AG09309 (cell line): ENCODE data around the gene ELANE.

Source experiments
- DNase-seq: peaks from one replicate; pipeline ENCODE4 v3.0.0-alpha.2; 2010; ENCODE audit warnings: low read depth
- H3K4me3 ChIP-seq: 2 replicates; pipeline ENCODE4 v1.5.1; 2011; ENCODE audit warnings: mild to moderate bottlenecking, low read depth, low read length, moderate library complexity; ENCODE audit not compliant: control insufficient read depth
- TF ChIP-seq, protein P1 (sequence below): IDR thresholded peaks from 2 replicates; pipeline ENCODE4 v1.5.1; 2011; ENCODE audit warnings: mild to moderate bottlenecking, low read depth, low read length, inconsistent platforms; ENCODE audit not compliant: insufficient read depth, control insufficient read depth; ENCODE audit errors: missing control alignments

The ELANE gene

DNA sequence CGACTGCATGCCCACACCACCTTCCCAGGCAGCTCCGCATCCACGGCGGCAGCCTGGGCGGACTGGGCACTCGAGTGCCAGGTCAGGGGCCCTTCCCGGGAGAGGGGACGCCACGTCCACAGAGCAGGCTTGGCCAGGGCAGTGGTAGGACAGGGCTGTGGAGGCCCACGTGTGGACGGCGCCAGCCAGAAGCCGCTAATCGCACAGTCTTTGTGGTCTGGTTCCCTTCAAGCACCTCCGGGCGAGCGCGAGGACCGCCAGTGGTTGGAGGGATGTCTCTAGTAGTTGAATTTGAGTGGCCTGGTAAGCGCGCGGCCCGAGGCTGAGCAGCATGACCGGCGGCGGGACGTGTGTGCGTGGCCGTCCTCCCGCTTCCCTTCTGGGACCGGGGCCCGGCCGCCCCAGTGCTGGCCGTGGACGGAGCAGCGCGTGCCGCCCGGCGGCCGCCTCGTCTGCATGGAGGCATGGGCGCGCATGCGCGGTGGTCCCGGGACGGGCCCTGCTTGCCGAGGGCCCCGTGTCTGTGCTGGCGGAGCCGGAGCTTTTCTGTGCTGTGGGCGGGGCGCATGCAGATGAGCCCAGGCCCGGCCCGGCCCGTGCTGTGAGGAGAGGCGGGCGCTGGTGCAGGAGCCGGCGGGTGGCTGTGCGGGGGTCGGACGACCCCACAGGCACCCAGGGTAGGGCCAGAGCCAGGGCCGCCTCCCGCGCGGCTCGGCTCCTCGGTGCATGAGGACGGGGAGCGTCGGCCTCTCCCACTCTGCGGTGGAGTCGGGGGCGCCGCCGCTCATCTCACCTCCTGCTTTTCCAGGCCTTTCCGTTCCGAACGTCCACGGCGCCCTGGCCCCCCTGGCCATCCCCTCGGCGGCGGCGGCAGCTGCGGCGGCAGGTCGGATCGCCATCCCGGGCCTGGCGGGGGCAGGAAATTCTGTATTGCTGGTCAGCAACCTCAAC is 46.2 kb upstream of the ELANE start:
- TF ChIP-seq, protein P1, sequence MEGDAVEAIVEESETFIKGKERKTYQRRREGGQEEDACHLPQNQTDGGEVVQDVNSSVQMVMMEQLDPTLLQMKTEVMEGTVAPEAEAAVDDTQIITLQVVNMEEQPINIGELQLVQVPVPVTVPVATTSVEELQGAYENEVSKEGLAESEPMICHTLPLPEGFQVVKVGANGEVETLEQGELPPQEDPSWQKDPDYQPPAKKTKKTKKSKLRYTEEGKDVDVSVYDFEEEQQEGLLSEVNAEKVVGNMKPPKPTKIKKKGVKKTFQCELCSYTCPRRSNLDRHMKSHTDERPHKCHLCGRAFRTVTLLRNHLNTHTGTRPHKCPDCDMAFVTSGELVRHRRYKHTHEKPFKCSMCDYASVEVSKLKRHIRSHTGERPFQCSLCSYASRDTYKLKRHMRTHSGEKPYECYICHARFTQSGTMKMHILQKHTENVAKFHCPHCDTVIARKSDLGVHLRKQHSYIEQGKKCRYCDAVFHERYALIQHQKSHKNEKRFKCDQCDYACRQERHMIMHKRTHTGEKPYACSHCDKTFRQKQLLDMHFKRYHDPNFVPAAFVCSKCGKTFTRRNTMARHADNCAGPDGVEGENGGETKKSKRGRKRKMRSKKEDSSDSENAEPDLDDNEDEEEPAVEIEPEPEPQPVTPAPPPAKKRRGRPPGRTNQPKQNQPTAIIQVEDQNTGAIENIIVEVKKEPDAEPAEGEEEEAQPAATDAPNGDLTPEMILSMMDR: no peak
- DNase-seq: no peak
- H3K4me3 ChIP-seq: no peak overlapping the region

DNA sequence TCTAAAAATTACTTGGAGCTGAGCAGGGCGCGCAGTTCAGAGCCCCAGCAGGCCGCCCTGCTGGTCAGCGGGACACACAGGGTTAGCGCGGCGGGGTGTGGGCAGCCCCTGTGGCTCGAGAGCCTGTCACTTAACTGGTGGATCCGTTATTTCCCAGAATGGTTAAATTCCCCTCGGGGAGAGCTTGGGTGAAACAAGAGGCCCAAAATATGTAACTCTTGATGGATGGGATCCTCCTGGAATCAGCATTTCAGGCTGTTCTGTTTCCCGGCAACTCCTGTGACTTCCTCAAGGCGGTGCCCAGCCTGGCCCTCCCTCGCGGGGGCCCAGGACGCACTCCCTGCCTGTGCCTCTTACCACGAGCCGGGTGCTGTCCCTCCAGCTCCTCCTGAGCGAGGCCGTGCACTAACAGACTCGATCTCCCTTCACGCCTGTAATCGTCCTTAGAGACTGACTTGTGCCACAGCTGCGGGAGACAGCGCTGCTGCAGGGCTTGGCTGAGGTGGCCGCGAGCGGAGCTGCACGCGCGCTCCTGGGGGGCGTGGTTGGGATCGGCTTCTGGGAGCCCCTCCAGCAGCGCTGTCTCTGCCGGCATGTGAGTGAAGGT is 45.2 kb upstream of the ELANE start:
- no peak overlapping the region for H3K4me3 ChIP-seq
- TF ChIP-seq, protein P1: no peak
- no peak for DNase-seq

DNA sequence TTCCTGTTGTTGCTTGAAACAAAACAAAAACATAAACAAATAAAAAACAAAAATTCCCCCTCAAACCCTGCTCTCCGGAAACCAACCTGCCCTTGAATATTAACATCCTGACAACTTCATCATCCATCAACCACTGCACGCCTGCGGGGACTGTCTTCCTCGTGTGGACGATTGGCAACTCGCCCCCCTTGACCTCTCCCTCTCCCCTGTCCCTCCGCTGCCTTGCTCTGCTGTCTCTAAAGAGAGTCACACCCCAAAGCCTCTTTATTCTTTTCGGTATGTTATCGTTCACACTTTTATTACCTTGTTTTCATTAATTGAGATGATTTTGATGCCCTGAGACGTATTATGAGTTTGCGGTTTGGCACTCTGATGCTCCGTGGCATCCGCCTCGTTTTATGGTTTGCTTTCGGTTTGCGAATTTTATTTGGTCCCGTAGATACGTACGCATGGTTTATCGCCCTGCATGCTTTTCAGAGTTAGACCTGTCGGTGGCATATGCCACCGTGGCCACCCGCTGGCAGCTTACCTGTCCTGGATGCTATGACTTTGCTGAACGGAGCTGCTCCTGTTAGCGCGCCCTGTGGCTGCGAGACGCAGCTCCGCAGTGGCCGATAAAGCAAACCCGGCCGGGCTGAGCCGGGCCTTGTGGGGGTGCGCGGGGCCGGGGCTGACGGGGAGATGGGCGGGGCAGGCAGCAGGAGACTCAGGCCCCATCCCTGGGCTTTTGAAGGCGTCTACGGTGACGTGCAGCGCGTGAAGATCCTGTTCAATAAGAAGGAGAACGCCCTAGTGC is 44.3 kb upstream of the ELANE start:
- TF ChIP-seq, protein P1: no peak
- DNase-seq: no peak

DNA sequence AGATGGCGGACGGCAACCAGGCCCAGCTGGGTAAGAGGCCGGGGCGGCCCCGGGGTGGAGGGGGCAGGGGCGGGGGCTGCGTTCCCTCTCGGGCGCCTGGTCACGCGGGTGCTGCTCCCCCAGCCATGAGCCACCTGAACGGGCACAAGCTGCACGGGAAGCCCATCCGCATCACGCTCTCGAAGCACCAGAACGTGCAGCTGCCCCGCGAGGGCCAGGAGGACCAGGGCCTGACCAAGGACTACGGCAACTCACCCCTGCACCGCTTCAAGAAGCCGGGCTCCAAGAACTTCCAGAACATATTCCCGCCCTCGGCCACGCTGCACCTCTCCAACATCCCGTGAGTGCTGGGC is 43.7 kb upstream of the ELANE start:
- no peak overlapping the region for H3K4me3 ChIP-seq
- TF ChIP-seq, protein P1: no peak
- no peak for DNase-seq

More for the DNA sequence above, 44.3 kb upstream of the ELANE start:
- no peak overlapping the region for H3K4me3 ChIP-seq

DNA sequence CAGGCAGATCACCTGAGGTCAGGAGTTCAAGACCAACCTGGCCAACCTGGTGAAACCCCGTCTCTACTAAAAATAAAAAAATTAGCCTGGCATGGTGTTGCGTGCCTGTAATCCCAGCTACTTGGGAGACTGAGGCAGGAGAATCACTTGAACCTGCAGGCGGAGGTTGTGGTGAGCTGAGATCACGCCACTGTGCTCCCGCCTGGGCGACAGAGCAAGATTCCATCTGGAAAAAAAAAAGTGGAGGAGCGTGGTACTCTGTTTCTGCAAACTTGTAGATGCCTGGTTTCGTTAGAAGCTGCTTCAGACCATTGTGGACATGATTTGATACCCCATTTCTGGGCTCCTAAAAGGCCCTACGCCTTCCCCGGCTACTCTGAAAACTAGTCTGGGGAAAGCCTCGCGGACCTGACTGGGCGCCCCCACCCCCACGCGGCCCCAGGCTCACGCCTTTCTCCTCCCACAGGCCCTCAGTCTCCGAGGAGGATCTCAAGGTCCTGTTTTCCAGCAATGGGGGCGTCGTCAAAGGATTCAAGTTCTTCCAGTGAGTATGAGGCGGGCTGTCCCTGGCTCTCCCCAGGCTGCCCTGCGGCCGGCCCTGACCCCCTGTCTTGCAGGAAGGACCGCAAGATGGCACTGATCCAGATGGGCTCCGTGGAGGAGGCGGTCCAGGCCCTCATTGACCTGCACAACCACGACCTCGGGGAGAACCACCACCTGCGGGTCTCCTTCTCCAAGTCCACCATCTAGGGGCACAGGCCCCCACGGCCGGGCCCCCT is 41.8 kb upstream of the ELANE start:
- no peak overlapping the region for H3K4me3 ChIP-seq
- TF ChIP-seq, protein P1: no peak
- DNase-seq: no peak
